Vagina (tissue), 2 donors: ENCODE measurements around the gene TBL3.

Source experiments
- POLR2AphosphoS5 ChIP-seq, 2 donors: sonication (generic); formaldehyde crosslinking; IDR thresholded peaks; one replicate each; pipeline ENCODE4 v1.9.0; 2017; ENCODE audit warnings: antibody characterized with exemption in 2 of 2, mild to moderate bottlenecking in 2 of 2, low read depth in 1 of 2; ENCODE audit not compliant: insufficient read depth in 1 of 2
- TF ChIP-seq, protein P1 (sequence below), 3 experiments: fragments of 450-650 bp in 2 of 3; fragments of 200-600 bp in 1 of 3; sonication (generic) in 1 of 3; IDR thresholded peaks; one replicate each; pipeline ENCODE4 v1.5.1; 2017 to 2019; ENCODE audit warnings: antibody characterized with exemption in 3 of 3, mild to moderate bottlenecking in 2 of 3, moderate library complexity in 2 of 3

GRCh38 chr16:2022723-2023091, 50.9 kb downstream of the TBL3 start:
- no peak for TF ChIP-seq POLR2AphosphoS5 (IDR thresholded peaks at IDR 0.05; ENCODE audit: insufficient read depth in 1 of 2, low read depth in 1 of 2)
- TF ChIP-seq, protein P1, sequence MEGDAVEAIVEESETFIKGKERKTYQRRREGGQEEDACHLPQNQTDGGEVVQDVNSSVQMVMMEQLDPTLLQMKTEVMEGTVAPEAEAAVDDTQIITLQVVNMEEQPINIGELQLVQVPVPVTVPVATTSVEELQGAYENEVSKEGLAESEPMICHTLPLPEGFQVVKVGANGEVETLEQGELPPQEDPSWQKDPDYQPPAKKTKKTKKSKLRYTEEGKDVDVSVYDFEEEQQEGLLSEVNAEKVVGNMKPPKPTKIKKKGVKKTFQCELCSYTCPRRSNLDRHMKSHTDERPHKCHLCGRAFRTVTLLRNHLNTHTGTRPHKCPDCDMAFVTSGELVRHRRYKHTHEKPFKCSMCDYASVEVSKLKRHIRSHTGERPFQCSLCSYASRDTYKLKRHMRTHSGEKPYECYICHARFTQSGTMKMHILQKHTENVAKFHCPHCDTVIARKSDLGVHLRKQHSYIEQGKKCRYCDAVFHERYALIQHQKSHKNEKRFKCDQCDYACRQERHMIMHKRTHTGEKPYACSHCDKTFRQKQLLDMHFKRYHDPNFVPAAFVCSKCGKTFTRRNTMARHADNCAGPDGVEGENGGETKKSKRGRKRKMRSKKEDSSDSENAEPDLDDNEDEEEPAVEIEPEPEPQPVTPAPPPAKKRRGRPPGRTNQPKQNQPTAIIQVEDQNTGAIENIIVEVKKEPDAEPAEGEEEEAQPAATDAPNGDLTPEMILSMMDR (IDR thresholded peaks at IDR 0.05): no peak
